GM18511 (cell line): ENCODE results near the gene GAB2.

ENCODE experiments used
- ATAC-seq: cut with Tn5 transposase; IDR thresholded peaks from one replicate; pipeline ENCODE4 v1.9.1; 2021; ENCODE audit warnings: mild to moderate bottlenecking, moderate library complexity; ENCODE audit not compliant: unreplicated experiment

Gene GAB2

GRCh38 chr11:78212586-78213371 is 204.8 kb downstream of the GAB2 start:
- ATAC-seq: no peak

- no peak for ATAC-seq
Measured at GRCh38 chr11:78211565-78211964, 206.1 kb downstream of the GAB2 start.

- ATAC-seq: no peak
Measured at GRCh38 chr11:78210000-78210608, 207.5 kb downstream of the GAB2 start.

GRCh38 chr11:78209478-78209877 is 208.1 kb downstream of the GAB2 start:
- ATAC-seq: no peak

- no peak for ATAC-seq
Measured at GRCh38 chr11:78208257-78209165, 209.1 kb downstream of the GAB2 start.

GRCh38 chr11:78207532-78208256 is 209.9 kb downstream of the GAB2 start:
- no peak for ATAC-seq

GRCh38 chr11:78205691-78206090 is 211.9 kb downstream of the GAB2 start:
- no peak for ATAC-seq

GRCh38 chr11:78205256-78205655 is 212.4 kb downstream of the GAB2 start:
- ATAC-seq: no peak

GRCh38 chr11:78203184-78203583 is 214.4 kb downstream of the GAB2 start:
- ATAC-seq: no peak

GRCh38 chr11:78202733-78203167 is 214.9 kb downstream of the GAB2 start:
- ATAC-seq: no peak

GRCh38 chr11:78201096-78201818 is 216.4 kb downstream of the GAB2 start:
- no peak for ATAC-seq

GRCh38 chr11:78200553-78200952 is 217.1 kb downstream of the GAB2 start:
- ATAC-seq: no peak

GRCh38 chr11:78200061-78200460 is 217.6 kb downstream of the GAB2 start:
- ATAC-seq: no peak

- no peak for ATAC-seq
Measured at GRCh38 chr11:78199653-78200015, 218.0 kb downstream of the GAB2 start.

GRCh38 chr11:78199015-78199652 is 218.5 kb downstream of the GAB2 start:
- ATAC-seq: no peak

GRCh38 chr11:78197816-78198215 is 219.8 kb downstream of the GAB2 start:
- ATAC-seq: no peak

GRCh38 chr11:78196661-78197091 is 220.9 kb downstream of the GAB2 start:
- no peak for ATAC-seq

GRCh38 chr11:78195917-78196560 is 221.6 kb downstream of the GAB2 start:
- ATAC-seq: no peak

GRCh38 chr11:78194490-78194889 is 223.1 kb downstream of the GAB2 start:
- no peak for ATAC-seq
